GM23248 (cell line): ENCODE measurements around the gene XYLT2.

Experiments used
- EZH2 ChIP-seq: fragments of 200-600 bp; sonication (generic); IDR thresholded peaks from 2 replicates; pipeline ENCODE4 v1.6.1; 2018; ENCODE audit warnings: antibody characterized with exemption, mild to moderate bottlenecking; ENCODE audit not compliant: insufficient read depth, poor library complexity, severe bottlenecking
- EZH2phosphoT487 ChIP-seq: fragments of 200-600 bp; sonication (generic); IDR thresholded peaks from 2 replicates; pipeline ENCODE4 v1.6.1; 2018; ENCODE audit warnings: antibody characterized with exemption, moderate library complexity, mild to moderate bottlenecking, low read depth; ENCODE audit not compliant: insufficient read depth

DNA sequence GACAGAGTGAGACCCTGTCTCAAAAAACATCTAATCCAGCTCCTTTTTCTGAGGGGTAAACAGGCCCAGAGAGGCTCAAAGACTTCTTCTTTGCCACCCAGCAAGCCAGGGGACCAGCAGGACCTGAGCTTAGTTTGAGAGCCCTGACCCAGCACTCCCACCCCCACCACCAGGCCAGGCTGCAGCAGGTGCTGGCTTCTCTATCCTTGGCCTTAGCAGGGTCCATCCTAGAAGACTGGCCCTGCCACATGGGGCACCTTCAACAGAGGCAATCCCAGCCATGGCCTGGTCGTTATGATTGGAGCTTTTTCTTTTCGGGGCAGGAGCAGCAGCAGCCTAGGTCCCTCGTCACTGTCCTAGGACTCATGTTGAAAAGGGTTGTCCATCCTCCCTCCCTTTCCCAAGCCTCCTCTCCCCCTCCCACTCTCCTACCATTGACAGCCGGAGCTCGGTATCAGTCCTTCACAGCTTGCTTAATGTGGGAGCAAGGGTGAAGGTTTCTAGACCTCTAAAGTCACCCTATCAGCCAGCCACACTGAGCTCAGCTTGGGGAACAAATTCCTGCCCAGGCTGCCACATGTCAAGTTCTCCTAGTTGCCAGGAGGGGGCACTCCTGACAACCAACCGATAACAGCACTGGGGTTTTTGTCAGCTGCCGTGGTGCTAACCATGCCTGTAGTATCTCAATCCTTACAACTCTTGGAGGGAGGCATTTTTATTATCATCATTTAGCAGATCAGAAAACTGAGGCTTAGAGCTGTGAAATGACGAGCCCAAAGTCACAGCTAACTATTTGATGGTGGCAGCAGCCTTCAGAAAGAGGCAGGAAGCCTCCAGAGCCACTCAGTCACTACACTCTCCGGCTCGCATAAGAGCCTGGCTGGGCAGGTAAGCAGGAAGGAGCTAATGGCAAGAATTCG lies 15.9 kb downstream of the XYLT2 start:
- no peak for TF ChIP-seq EZH2
- no peak for TF ChIP-seq EZH2phosphoT487
